Measurements from ENCODE around the gene LGALS9C. TPM values are rescaled to one million over a fixed set of nuclear protein-coding genes. Genes with fewer than 3 reads are reported as not detected.
"Not testable (repeated sequence)": the region's sequence is repeated elsewhere in the genome, so short reads cannot be mapped to it uniquely, and the experiment has no call there.

The LGALS9C gene
- polyA plus RNA-seq, 1 donor (not counting 4 experiments of a cell fraction or from before 2014, with no cell fraction given): 5.7 TPM

DNA sequence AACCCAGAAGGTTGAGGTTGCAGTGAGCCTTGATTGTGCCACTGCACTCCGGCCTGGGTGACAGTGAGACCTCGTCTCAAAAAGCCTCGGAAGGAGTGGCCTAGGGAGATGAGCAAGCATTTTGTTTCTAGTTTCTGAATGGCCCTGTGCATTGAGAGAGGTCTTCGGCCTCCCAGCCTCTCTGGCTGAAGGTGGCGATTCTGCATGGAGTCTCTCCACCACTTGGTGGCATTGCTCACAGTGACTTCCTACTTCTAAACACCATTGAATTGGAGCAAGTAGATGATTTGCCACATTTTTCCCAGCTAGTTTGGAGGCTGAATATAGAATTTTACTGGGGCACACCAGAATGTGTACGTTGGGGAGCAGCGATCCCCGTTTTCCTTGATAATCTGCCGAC, 48.4 kb downstream of the LGALS9C start:
- H3K4me2 ChIP-seq (ENCODE audit: control insufficient read depth, extremely low read depth, insufficient read depth, low read depth, low read length); H4K20me1 ChIP-seq (ENCODE audit: control insufficient read depth, extremely low read depth, insufficient read depth, low read length); dilution Hi-C loops (cut with MboI; ENCODE audit: extremely low pct_ligation_motif_present, low sequenced_read_pairs); H3K79me2 ChIP-seq (ENCODE audit: control insufficient read depth, insufficient read depth, low read length); H3K36me3 ChIP-seq (ENCODE audit: control insufficient read depth in 2 of 2, extremely low read depth in 1 of 2, insufficient read depth in 2 of 2, low read length in 2 of 2); H3K4me1 ChIP-seq (ENCODE audit: control insufficient read depth, extremely low read depth, insufficient read depth, low read length); H3K27ac ChIP-seq (ENCODE audit: control insufficient read depth, insufficient read depth, low read length); H3K27me3 ChIP-seq (ENCODE audit: control insufficient read depth, extremely low read depth, insufficient read depth, low read length); H3K9me1 ChIP-seq (ENCODE audit: control insufficient read depth, extremely low read depth, insufficient read depth, low read length); H3K9me3 ChIP-seq (ENCODE audit: control insufficient read depth, low read depth, low read length); H2AFZ ChIP-seq (ENCODE audit: control insufficient read depth, low read length); DNase-seq (ENCODE audit: low read depth, low spot score); H3K9ac ChIP-seq (ENCODE audit: control insufficient read depth, extremely low read depth, insufficient read depth, low read length); FAIRE-seq; H3K4me3 ChIP-seq (ENCODE audit: control insufficient read depth in 2 of 3, extremely low read depth in 1 of 3, insufficient read depth in 2 of 3, low read depth in 1 of 3, low read length in 3 of 3): not testable (repeated sequence)

DNA sequence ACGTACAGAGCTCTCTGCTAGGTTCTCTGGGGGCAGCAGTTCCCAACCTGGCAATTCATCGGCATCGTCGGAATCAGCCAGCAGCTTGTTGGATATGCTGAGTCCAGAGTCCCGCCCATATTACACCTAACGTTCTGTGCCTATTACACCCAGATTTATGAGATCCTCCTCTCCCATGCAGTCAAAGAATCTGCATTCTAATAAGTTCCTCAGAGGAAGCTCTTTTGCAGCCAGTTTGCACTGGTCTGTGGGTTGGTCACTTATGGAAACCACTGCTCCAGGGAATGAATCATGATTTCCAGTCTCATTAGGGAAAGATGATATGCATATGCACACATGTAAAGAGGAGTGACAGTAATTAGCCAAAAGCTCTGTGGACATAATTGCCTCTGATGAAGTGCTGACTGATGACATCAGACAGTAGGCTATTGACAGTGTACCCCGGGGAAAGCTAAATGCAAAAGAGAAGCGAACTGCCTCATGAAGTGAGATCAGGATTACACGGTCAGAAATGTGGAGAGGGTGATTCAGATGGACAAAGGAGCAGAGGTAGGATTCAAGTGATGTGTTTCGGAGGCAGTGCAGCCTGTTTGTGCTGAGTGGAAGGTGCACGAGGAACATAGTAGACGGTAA, 49.7 kb downstream of the LGALS9C start:
- H3K9me3 ChIP-seq (ENCODE audit: control insufficient read depth, low read depth, low read length); H3K79me2 ChIP-seq (ENCODE audit: control insufficient read depth, insufficient read depth, low read length); DNase-seq (ENCODE audit: low read depth, low spot score); H3K27ac ChIP-seq (ENCODE audit: control insufficient read depth, insufficient read depth, low read length); H3K9ac ChIP-seq (ENCODE audit: control insufficient read depth, extremely low read depth, insufficient read depth, low read length); H3K9me1 ChIP-seq (ENCODE audit: control insufficient read depth, extremely low read depth, insufficient read depth, low read length); dilution Hi-C loops (cut with MboI; ENCODE audit: extremely low pct_ligation_motif_present, low sequenced_read_pairs); H3K4me1 ChIP-seq (ENCODE audit: control insufficient read depth, extremely low read depth, insufficient read depth, low read length); H4K20me1 ChIP-seq (ENCODE audit: control insufficient read depth, extremely low read depth, insufficient read depth, low read length); FAIRE-seq; H3K4me2 ChIP-seq (ENCODE audit: control insufficient read depth, extremely low read depth, insufficient read depth, low read depth, low read length); H3K4me3 ChIP-seq (ENCODE audit: control insufficient read depth in 2 of 3, extremely low read depth in 1 of 3, insufficient read depth in 2 of 3, low read depth in 1 of 3, low read length in 3 of 3); H3K27me3 ChIP-seq (ENCODE audit: control insufficient read depth, extremely low read depth, insufficient read depth, low read length); H3K36me3 ChIP-seq (ENCODE audit: control insufficient read depth in 2 of 2, extremely low read depth in 1 of 2, insufficient read depth in 2 of 2, low read length in 2 of 2); H2AFZ ChIP-seq (ENCODE audit: control insufficient read depth, low read length): not testable (repeated sequence)

DNA sequence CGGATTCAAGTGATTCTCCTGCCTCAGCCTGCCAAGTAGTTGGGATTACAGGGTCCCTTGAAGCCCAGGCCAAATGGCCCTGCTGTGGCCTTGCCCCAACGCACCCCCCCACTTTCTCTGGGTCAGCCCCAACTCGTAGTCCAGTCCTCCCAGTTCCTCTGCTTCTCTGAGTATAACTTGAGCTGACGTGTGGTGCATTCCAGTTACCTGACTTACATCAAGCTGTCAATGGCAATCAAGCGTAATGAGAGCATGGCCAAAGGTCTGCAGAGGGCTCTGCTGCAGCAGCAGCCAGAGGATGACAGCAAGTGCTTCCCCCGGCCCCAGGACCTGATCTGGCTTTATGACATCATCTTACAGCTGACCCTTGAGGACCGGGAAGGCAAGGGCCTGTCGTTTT, 50.8 kb downstream of the LGALS9C start:
- H4K20me1 ChIP-seq (ENCODE audit: control insufficient read depth, extremely low read depth, insufficient read depth, low read length); H3K4me3 ChIP-seq (ENCODE audit: control insufficient read depth in 2 of 3, extremely low read depth in 1 of 3, insufficient read depth in 2 of 3, low read depth in 1 of 3, low read length in 3 of 3); H3K9me3 ChIP-seq (ENCODE audit: control insufficient read depth, low read depth, low read length); H3K9ac ChIP-seq (ENCODE audit: control insufficient read depth, extremely low read depth, insufficient read depth, low read length); H3K27me3 ChIP-seq (ENCODE audit: control insufficient read depth, extremely low read depth, insufficient read depth, low read length); H3K79me2 ChIP-seq (ENCODE audit: control insufficient read depth, insufficient read depth, low read length); FAIRE-seq; DNase-seq (ENCODE audit: low read depth, low spot score); H3K36me3 ChIP-seq (ENCODE audit: control insufficient read depth in 2 of 2, extremely low read depth in 1 of 2, insufficient read depth in 2 of 2, low read length in 2 of 2); H2AFZ ChIP-seq (ENCODE audit: control insufficient read depth, low read length); H3K9me1 ChIP-seq (ENCODE audit: control insufficient read depth, extremely low read depth, insufficient read depth, low read length); H3K27ac ChIP-seq (ENCODE audit: control insufficient read depth, insufficient read depth, low read length); H3K4me1 ChIP-seq (ENCODE audit: control insufficient read depth, extremely low read depth, insufficient read depth, low read length); H3K4me2 ChIP-seq (ENCODE audit: control insufficient read depth, extremely low read depth, insufficient read depth, low read depth, low read length); dilution Hi-C loops (cut with MboI; ENCODE audit: extremely low pct_ligation_motif_present, low sequenced_read_pairs): not testable (repeated sequence)

- H4K20me1 ChIP-seq (ENCODE audit: control insufficient read depth, extremely low read depth, insufficient read depth, low read length); H3K27me3 ChIP-seq (ENCODE audit: control insufficient read depth, extremely low read depth, insufficient read depth, low read length); H3K9ac ChIP-seq (ENCODE audit: control insufficient read depth, extremely low read depth, insufficient read depth, low read length); H2AFZ ChIP-seq (ENCODE audit: control insufficient read depth, low read length); H3K4me3 ChIP-seq (ENCODE audit: control insufficient read depth in 2 of 3, extremely low read depth in 1 of 3, insufficient read depth in 2 of 3, low read depth in 1 of 3, low read length in 3 of 3); H3K9me3 ChIP-seq (ENCODE audit: control insufficient read depth, low read depth, low read length); FAIRE-seq; dilution Hi-C loops (cut with MboI; ENCODE audit: extremely low pct_ligation_motif_present, low sequenced_read_pairs); H3K4me2 ChIP-seq (ENCODE audit: control insufficient read depth, extremely low read depth, insufficient read depth, low read depth, low read length); H3K36me3 ChIP-seq (ENCODE audit: control insufficient read depth in 2 of 2, extremely low read depth in 1 of 2, insufficient read depth in 2 of 2, low read length in 2 of 2); DNase-seq (ENCODE audit: low read depth, low spot score); H3K27ac ChIP-seq (ENCODE audit: control insufficient read depth, insufficient read depth, low read length); H3K9me1 ChIP-seq (ENCODE audit: control insufficient read depth, extremely low read depth, insufficient read depth, low read length); H3K4me1 ChIP-seq (ENCODE audit: control insufficient read depth, extremely low read depth, insufficient read depth, low read length); H3K79me2 ChIP-seq (ENCODE audit: control insufficient read depth, insufficient read depth, low read length): not testable (repeated sequence)
Observed at GRCh38 chr17:18528435-18528834, 51.8 kb downstream of the LGALS9C start.

DNA sequence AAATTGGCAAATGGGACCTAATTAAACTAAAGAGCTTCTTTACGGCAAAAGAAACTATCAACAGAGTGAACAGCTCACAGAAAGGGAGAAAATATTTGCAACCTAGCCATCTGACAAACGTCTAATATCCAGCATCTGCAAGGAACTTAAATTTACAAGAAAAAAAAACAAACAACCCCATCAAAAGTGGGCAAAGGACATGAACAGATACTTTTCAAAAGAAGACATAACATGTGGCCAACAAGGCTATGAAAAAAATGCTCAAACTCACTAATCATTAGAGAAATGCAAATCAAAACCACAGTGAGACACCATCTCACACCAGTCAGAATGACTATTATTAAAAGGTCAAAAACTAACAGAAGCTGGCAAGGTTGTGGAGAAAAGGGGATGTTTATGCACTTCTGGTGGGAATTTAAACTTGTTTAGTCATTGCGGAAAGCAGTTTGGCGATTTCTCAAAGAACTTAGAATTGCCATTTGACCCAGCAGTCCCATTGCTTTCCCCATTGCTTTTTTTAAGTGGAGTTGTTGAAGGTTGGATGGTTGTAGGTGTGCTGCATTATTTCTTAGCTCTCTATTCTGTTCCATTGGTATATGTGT, 52.4 kb downstream of the LGALS9C start:
- H3K79me2 ChIP-seq (ENCODE audit: control insufficient read depth, insufficient read depth, low read length); H3K4me2 ChIP-seq (ENCODE audit: control insufficient read depth, extremely low read depth, insufficient read depth, low read depth, low read length); H3K9me1 ChIP-seq (ENCODE audit: control insufficient read depth, extremely low read depth, insufficient read depth, low read length); H3K4me1 ChIP-seq (ENCODE audit: control insufficient read depth, extremely low read depth, insufficient read depth, low read length); H4K20me1 ChIP-seq (ENCODE audit: control insufficient read depth, extremely low read depth, insufficient read depth, low read length); FAIRE-seq; dilution Hi-C loops (cut with MboI; ENCODE audit: extremely low pct_ligation_motif_present, low sequenced_read_pairs); DNase-seq (ENCODE audit: low read depth, low spot score); H3K9ac ChIP-seq (ENCODE audit: control insufficient read depth, extremely low read depth, insufficient read depth, low read length); H2AFZ ChIP-seq (ENCODE audit: control insufficient read depth, low read length); H3K9me3 ChIP-seq (ENCODE audit: control insufficient read depth, low read depth, low read length); H3K27me3 ChIP-seq (ENCODE audit: control insufficient read depth, extremely low read depth, insufficient read depth, low read length); H3K36me3 ChIP-seq (ENCODE audit: control insufficient read depth in 2 of 2, extremely low read depth in 1 of 2, insufficient read depth in 2 of 2, low read length in 2 of 2); H3K27ac ChIP-seq (ENCODE audit: control insufficient read depth, insufficient read depth, low read length); H3K4me3 ChIP-seq (ENCODE audit: control insufficient read depth in 2 of 3, extremely low read depth in 1 of 3, insufficient read depth in 2 of 3, low read depth in 1 of 3, low read length in 3 of 3): not testable (repeated sequence)
